ENCODE results near the gene FAM43B. TPM values are rescaled to one million over a fixed set of nuclear protein-coding genes. Genes with fewer than 3 reads are reported as not detected.
A peak's percentile ranks its signal among the peaks of the same experiment; 100 is the strongest.

The FAM43B gene
- polyA plus RNA-seq (2011; rRNA removed) (0.53 and 0.76 TPM in 2 replicates), polyA plus RNA-seq (2017; fragmentation: RNase III; extraction: RNeasy Plus Mini Kit Qiagen cat#74134 plus additional on column Dnase treatment) (4.1 to 7.1 TPM (median 6.9 TPM) in 3 replicates), polyA minus RNA-seq (2011; rRNA and poly(A)+ RNA removed) (0.78 and 0.83 TPM in 2 replicates)
- polyA plus RNA-seq (2012; cell fraction: cytosol; rRNA removed): 1.4 and 2.0 TPM in 2 replicates
- 3.1 and 5.4 TPM in 2 replicates for polyA plus RNA-seq (2012; cell fraction: nucleus; rRNA removed)

DNA sequence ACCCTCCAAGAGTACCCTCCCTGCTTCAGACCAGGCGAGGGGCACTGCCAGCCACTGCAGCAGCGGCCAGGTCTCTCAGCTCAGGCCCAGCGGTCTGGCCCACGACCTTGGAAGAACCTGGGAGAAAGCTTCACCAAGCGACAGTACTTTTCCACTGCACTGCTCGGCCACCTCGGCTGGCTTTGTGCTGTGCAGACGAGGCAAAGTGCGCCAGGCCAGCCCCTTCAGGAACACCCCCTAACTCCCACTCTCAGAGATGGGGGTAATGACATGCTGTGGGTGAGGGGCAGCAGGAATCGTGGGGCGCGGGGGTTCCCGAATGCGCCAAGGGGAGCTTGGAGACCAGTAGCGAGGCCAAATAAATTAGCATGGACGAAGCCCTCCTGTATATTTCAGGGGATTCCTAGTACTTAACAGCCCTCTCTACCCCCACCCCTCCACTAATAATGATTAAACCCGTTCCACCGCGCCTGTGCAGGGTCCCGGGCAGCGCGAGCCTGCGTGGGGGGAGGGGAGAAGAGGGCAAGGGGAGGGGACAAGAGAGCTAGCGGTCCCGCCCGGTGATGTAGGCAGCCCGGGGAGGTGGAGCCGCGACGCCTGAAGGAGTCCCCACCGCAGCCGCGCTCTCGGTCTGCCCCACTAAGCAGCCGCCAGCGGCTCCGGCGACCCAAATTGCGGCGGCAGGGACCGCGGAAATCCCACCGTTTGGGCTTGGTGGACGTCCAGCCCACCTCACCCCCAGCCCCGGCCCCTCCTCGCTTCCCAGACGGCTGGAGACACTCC, at the start of gene FAM43B:
Gene FAM43B (plus strand): TSS at position 629 of the 783 bp plus-strand sequence. CDS start 401 bp downstream, outside the sequence.
- ChIA-PET POLR2A (interaction anchor here (1.0 to 1.7 kb wide), 8 partner anchors 19 to 234 kb away, joined by 3 to 7 read pairs (median 4); partner anchors contain the start of gene MUL1), CTCF (interaction anchor here (0.8 to 2.7 kb wide), 5 partner anchors 30 to 89 kb away, joined by 3 to 11 read pairs (median 3); partner anchors contain the start of gene PINK1)
- Histone ChIP-seq H3K27ac (peak within 1 kb of the TSS; percentile 77 to 92), H3K4me1 (peaks cover 8% of the 10 kb centered on the region), H3K4me3 (peak within 1 kb of the TSS; percentile 67), H3K9me3 (no peaks in the 10 kb centered on the region), H3K4me2 (peak within 1 kb of the TSS; percentile 95)
- peak; percentile 87 to 95 for ATAC-seq
- 0 out of 2 replicates have a peak, but pooled peaks have one; percentile 36 for TF ChIP-seq MAX (IDR thresholded peaks at IDR 0.05)
- no peak for TF ChIP-seq FOXS1 (CRISPR knock-in tag; IDR thresholded peaks at IDR 0.05)
- no peak for TF ChIP-seq ELK1 (IDR thresholded peaks at IDR 0.05; ENCODE audit: low read depth, low read length)
- peak in 1 of 2 experiments; percentile 29; a peak in 1 of 5 replicates for TF ChIP-seq JUN (IDR thresholded peaks at IDR 0.05)
- TF ChIP-seq E2F6 (IDR thresholded peaks at IDR 0.05; ENCODE audit: borderline replicate concordance, low read depth): no peak
- TF ChIP-seq, protein P1, sequence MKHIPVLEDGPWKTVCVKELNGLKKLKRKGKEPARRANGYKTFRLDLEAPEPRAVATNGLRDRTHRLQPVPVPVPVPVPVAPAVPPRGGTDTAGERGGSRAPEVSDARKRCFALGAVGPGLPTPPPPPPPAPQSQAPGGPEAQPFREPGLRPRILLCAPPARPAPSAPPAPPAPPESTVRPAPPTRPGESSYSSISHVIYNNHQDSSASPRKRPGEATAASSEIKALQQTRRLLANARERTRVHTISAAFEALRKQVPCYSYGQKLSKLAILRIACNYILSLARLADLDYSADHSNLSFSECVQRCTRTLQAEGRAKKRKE (CRISPR knock-in tag; IDR thresholded peaks at IDR 0.05; ENCODE audit: low read depth): no peak
- no peak for TF ChIP-seq ZFP36 (IDR thresholded peaks at IDR 0.05; ENCODE audit: borderline replicate concordance, partially characterized antibody)
- TF ChIP-seq CEBPB (IDR thresholded peaks at IDR 0.05): no peak
- TF ChIP-seq POLR2A (IDR thresholded peaks at IDR 0.05; ENCODE audit: low read length): peak; percentile 60
- WGBS (ENCODE audit: missing lambda C conversion rate): 48% methylated on average over 10 of the region's 47 CpGs
- FAIRE-seq: no peak
- peak; percentile 62 to 77 for DNase-seq (ENCODE audit: low read depth in 1 of 2, low spot score in 1 of 2)

DNA sequence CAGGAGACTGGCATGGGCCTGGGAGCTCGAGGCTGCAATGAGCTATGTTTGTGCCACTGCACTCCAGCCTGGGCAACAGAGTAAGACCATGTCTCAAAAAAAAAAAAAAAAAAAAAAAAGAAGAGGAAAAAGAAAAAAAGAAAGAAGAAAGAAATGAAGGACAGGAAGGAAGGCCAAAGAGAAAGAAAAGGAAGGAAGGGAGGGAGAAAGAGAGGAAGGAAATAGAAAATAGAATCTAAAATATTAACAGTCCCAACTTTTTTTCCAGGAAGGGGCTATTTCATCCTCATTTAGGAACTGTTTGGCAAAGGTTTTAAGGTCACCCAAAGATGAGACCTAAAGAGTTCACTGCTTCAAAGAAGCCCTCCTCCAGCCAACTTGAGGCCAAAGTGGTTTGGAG, 46.9 kb upstream of the FAM43B start:
- POLR2A ChIA-PET: no interaction called here
- 83% methylated on average over 1 of the region's 1 CpG for WGBS (ENCODE audit: missing lambda C conversion rate)

GRCh38 chr1:20507248-20507563, 45.2 kb upstream of the FAM43B start:
- FAIRE-seq (no peak), DNase-seq (ENCODE audit: low read depth in 1 of 2, low spot score in 1 of 2) (no peak), ATAC-seq (peak; percentile 6 to 44; a peak in 3 of 6 replicates)
- ChIA-PET CTCF (interaction anchor here (1.3 to 2.9 kb wide), 2 partner anchors 13 to 17 kb away, joined by 3 to 8 read pairs; no protein-coding TSS in a partner anchor), POLR2A (interaction anchor here (0.8 to 1.3 kb wide), 2 partner anchors 21 to 45 kb away, joined by 5 to 13 read pairs; partner anchors contain the start of genes CAMK2N1 and FAM43B)
- peak overlapping the region; percentile 84 to 89 for H3K27ac ChIP-seq
- H3K4me2 ChIP-seq: peak overlapping the region; percentile 83
- H3K4me3 ChIP-seq: peak overlapping the region; percentile 87
- no peaks in the 10 kb centered on the region for H3K9me3 ChIP-seq
- 25% methylated on average over 5 of the region's 5 CpGs for WGBS (ENCODE audit: missing lambda C conversion rate)
- peaks cover 9% of the 10 kb centered on the region; the same call in 2 of the 3 replicates for H3K4me1 ChIP-seq
- TF ChIP-seq NFE2L2 (conservative IDR thresholded peaks at IDR 0.05; ENCODE audit: low read length): no peak
- no peak for TF ChIP-seq RCOR1 (IDR thresholded peaks at IDR 0.05; ENCODE audit: low read depth, low read length)
- TF ChIP-seq CHD2 (IDR thresholded peaks at IDR 0.05; ENCODE audit: low read length, partially characterized antibody): no peak
- TF ChIP-seq E2F6 (IDR thresholded peaks at IDR 0.05; ENCODE audit: borderline replicate concordance, low read depth): no peak
- TF ChIP-seq FOSB (CRISPR knock-in tag; IDR thresholded peaks at IDR 0.05): no peak
- no peak for TF ChIP-seq CHD4 (IDR thresholded peaks at IDR 0.05; ENCODE audit: borderline replicate concordance)
- no peak for TF ChIP-seq HEYL (CRISPR knock-in tag; IDR thresholded peaks at IDR 0.05)
- no peak for TF ChIP-seq MAX (IDR thresholded peaks at IDR 0.05)
- no peak for TF ChIP-seq RNF2 (IDR thresholded peaks at IDR 0.05; ENCODE audit: borderline replicate concordance, low read depth)
- no peak for TF ChIP-seq FOSL2 (IDR thresholded peaks at IDR 0.05)
- no peak for TF ChIP-seq FOSL2 (CRISPR knock-in tag; IDR thresholded peaks at IDR 0.05)
- no peak for TF ChIP-seq POLR2AphosphoS2 (conservative IDR thresholded peaks at IDR 0.05; ENCODE audit: low read length)
- TF ChIP-seq FOXS1 (CRISPR knock-in tag; IDR thresholded peaks at IDR 0.05): no peak

More for the DNA sequence above, 46.9 kb upstream of the FAM43B start:
- TF ChIP-seq ZSCAN20 (CRISPR knock-in tag; IDR thresholded peaks at IDR 0.05): no peak
- TF ChIP-seq, protein P2, sequence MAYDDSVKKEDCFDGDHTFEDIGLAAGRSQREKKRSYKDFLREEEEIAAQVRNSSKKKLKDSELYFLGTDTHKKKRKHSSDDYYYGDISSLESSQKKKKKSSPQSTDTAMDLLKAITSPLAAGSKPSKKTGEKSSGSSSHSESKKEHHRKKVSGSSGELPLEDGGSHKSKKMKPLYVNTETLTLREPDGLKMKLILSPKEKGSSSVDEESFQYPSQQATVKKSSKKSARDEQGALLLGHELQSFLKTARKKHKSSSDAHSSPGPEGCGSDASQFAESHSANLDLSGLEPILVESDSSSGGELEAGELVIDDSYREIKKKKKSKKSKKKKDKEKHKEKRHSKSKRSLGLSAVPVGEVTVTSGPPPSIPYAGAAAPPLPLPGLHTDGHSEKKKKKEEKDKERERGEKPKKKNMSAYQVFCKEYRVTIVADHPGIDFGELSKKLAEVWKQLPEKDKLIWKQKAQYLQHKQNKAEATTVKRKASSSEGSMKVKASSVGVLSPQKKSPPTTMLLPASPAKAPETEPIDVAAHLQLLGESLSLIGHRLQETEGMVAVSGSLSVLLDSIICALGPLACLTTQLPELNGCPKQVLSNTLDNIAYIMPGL (CRISPR knock-in tag; IDR thresholded peaks at IDR 0.05; ENCODE audit: borderline replicate concordance): no peak
- no peak for TF ChIP-seq NPAS2 (CRISPR knock-in tag; IDR thresholded peaks at IDR 0.05; ENCODE audit: borderline replicate concordance)
- no peak for TF ChIP-seq RNF2 (IDR thresholded peaks at IDR 0.05; ENCODE audit: borderline replicate concordance, low read depth)
- TF ChIP-seq CBX2 (IDR thresholded peaks at IDR 0.05; ENCODE audit: borderline replicate concordance, low read depth): no peak
- TF ChIP-seq BHLHE40 (IDR thresholded peaks at IDR 0.05; ENCODE audit: low read depth, low read length): no peak
- TF ChIP-seq CBX8 (IDR thresholded peaks at IDR 0.05): no peak
- no peak for TF ChIP-seq HOXB13 (CRISPR knock-in tag; IDR thresholded peaks at IDR 0.05; ENCODE audit: low read depth)
- no peak for TF ChIP-seq TFCP2L1 (CRISPR knock-in tag; IDR thresholded peaks at IDR 0.05)
- H3K4me3 ChIP-seq: no peak overlapping the region
- no peak for FAIRE-seq
- no peak overlapping the region for H3K27ac ChIP-seq
- CTCF ChIA-PET: interaction anchor here (0.7 kb wide), 1 partner anchor 13 kb away, joined by 3 read pairs; no protein-coding TSS in a partner anchor
- no peaks in the 10 kb centered on the region for H3K9me3 ChIP-seq
- DNase-seq (ENCODE audit: low read depth in 1 of 2, low spot score in 1 of 2): no peak
- H3K4me1 ChIP-seq: peaks cover 9% of the 10 kb centered on the region; the same call in 2 of the 3 replicates
- ATAC-seq: no peak
- no peak overlapping the region for H3K4me2 ChIP-seq
